ENCODE data around the gene BMPR1A. TPM values are rescaled to one million over a fixed set of nuclear protein-coding genes. Genes with fewer than 3 reads are reported as not detected.

The BMPR1A gene
- total RNA-seq, 6 experiments from 2014 or later, result 41.9 to 50.5 (median 46.6) TPM

- Mint-ChIP-seq H3K4me1 (ENCODE audit: low read depth) (no peaks in the 10 kb centered on the region), H3K27me3 (ENCODE audit: insufficient read depth) (peaks cover 11% of the 10 kb centered on the region)
Observed at GRCh38 chr10:86725980-86726676, 30.3 kb upstream of the BMPR1A start.

GRCh38 chr10:86726677-86726999, 29.8 kb upstream of the BMPR1A start:
- H3K4me1 Mint-ChIP-seq (ENCODE audit: low read depth), result no peaks in the 10 kb centered on the region
- H3K9me3 Mint-ChIP-seq, result no peaks in the 10 kb centered on the region
- H3K36me3 Mint-ChIP-seq (ENCODE audit: low read depth), result no peaks in the 10 kb centered on the region
- no peak overlapping the region for H3K4me3 Mint-ChIP-seq
- no peak overlapping the region for H3K27ac Mint-ChIP-seq
- TF ChIP-seq CTCF (IDR thresholded peaks at IDR 0.05), result no peak
- H3K27me3 Mint-ChIP-seq (ENCODE audit: insufficient read depth), result peaks cover 9% of the 10 kb centered on the region
- DNase-seq, result no peak

More at GRCh38 chr10:86725980-86726676, 30.3 kb upstream of the BMPR1A start:
- Mint-ChIP-seq H3K9me3 (no peaks in the 10 kb centered on the region), H3K36me3 (ENCODE audit: low read depth) (no peaks in the 10 kb centered on the region), H3K4me3 (no peak overlapping the region), H3K27ac (no peak overlapping the region)
- DNase-seq, result no peak
- no peak for TF ChIP-seq CTCF (IDR thresholded peaks at IDR 0.05)

GRCh38 chr10:86727470-86727869, 28.9 kb upstream of the BMPR1A start:
- H3K9me3 Mint-ChIP-seq, result no peaks in the 10 kb centered on the region
- peaks cover 9% of the 10 kb centered on the region for H3K27me3 Mint-ChIP-seq (ENCODE audit: insufficient read depth)
- no peaks in the 10 kb centered on the region for H3K36me3 Mint-ChIP-seq (ENCODE audit: low read depth)
- no peak for TF ChIP-seq CTCF (IDR thresholded peaks at IDR 0.05)
- H3K4me3 Mint-ChIP-seq, result no peak overlapping the region
- H3K4me1 Mint-ChIP-seq (ENCODE audit: low read depth), result no peaks in the 10 kb centered on the region
- no peak overlapping the region for H3K27ac Mint-ChIP-seq
- no peak for DNase-seq

- Mint-ChIP-seq H3K36me3 (ENCODE audit: low read depth) (no peaks in the 10 kb centered on the region), H3K4me3 (no peak overlapping the region), H3K27ac (no peak overlapping the region), H3K4me1 (ENCODE audit: low read depth) (no peaks in the 10 kb centered on the region), H3K9me3 (no peaks in the 10 kb centered on the region), H3K27me3 (ENCODE audit: insufficient read depth) (peaks cover 9% of the 10 kb centered on the region)
- no peak for DNase-seq
- no peak for TF ChIP-seq CTCF (IDR thresholded peaks at IDR 0.05)
Observed at GRCh38 chr10:86728056-86728455, 28.4 kb upstream of the BMPR1A start.

GRCh38 chr10:86729677-86730076, 26.7 kb upstream of the BMPR1A start:
- Mint-ChIP-seq H3K36me3 (ENCODE audit: low read depth) (no peaks in the 10 kb centered on the region), H3K27me3 (ENCODE audit: insufficient read depth) (peaks cover 9% of the 10 kb centered on the region), H3K4me1 (ENCODE audit: low read depth) (no peaks in the 10 kb centered on the region), H3K4me3 (no peak overlapping the region), H3K9me3 (no peaks in the 10 kb centered on the region), H3K27ac (no peak overlapping the region)
- TF ChIP-seq CTCF (IDR thresholded peaks at IDR 0.05), result no peak
- no peak for DNase-seq
